Spleen (tissue), 11 donors: ENCODE measurements around the gene CRIP2. TPM values are rescaled to one million over a fixed set of nuclear protein-coding genes. Genes with fewer than 3 reads are reported as not detected.

ENCODE experiments used
- DNase-seq: peaks from one replicate; pipeline ENCODE4 v3.0.0-alpha.2; 2020
- H3K27ac ChIP-seq, 8 donors: fragments of 200-600 bp; sonication (generic) in 7 of 8; 1 replicate in 4 of 8; 2 replicates in 4 of 8; pipeline versions ENCODE4 v1.5.0 to v1.8.0; 2016 to 2021; ENCODE audit warnings: inconsistent platforms in 4 of 8, mild to moderate bottlenecking in 4 of 8, moderate library complexity in 1 of 8
- H3K27me3 ChIP-seq, 7 donors: fragments of 200-600 bp; sonication (generic) in 6 of 7; replicated peaks in 1 of 7; 1 replicate in 4 of 7; 2 replicates in 3 of 7; pipeline versions ENCODE4 v1.5.0 to v1.8.0; 2016 to 2021; ENCODE audit warnings: inconsistent platforms in 3 of 7, mild to moderate bottlenecking in 1 of 7
- H3K36me3 ChIP-seq, 6 donors: fragments of 200-600 bp; sonication (generic) in 5 of 6; 1 replicate in 4 of 6; 2 replicates in 2 of 6; pipeline versions ENCODE4 v1.5.0 to v1.8.0; 2016 to 2021; ENCODE audit warnings: inconsistent platforms in 2 of 6
- H3K4me1 ChIP-seq, 6 donors: fragments of 200-600 bp; sonication (generic) in 5 of 6; 1 replicate in 3 of 6; 2 replicates in 3 of 6; pipeline versions ENCODE4 v1.5.0 to v1.8.0; 2016 to 2021; ENCODE audit warnings: inconsistent platforms in 3 of 6
- H3K4me3 ChIP-seq, 8 donors: fragments of 200-600 bp; sonication (generic) in 7 of 8; 1 replicate in 4 of 8; 2 replicates in 4 of 8; pipeline versions ENCODE4 v1.5.0 to v1.8.0; 2016 to 2021; ENCODE audit warnings: inconsistent platforms in 4 of 8, mild to moderate bottlenecking in 4 of 8, moderate library complexity in 2 of 8
- H3K9me3 ChIP-seq, 8 donors: fragments of 200-600 bp; sonication (generic) in 7 of 8; 1 replicate in 4 of 8; 2 replicates in 4 of 8; pipeline versions ENCODE4 v1.5.0 to v1.8.0; 2016 to 2021; ENCODE audit warnings: inconsistent platforms in 4 of 8
- CTCF ChIP-seq, 11 experiments: fragments of 200-600 bp in 7 of 11; fragments of 450-650 bp in 4 of 11; sonication (generic) in 4 of 11; IDR thresholded peaks in 8 of 11; conservative IDR thresholded peaks in 3 of 11; 1 replicate in 7 of 11; 2 replicates in 4 of 11; pipeline versions ENCODE4 v1.4.0 to v1.8.0; 2016 to 2021; ENCODE audit warnings: antibody characterized with exemption in 11 of 11, inconsistent platforms in 4 of 11, mild to moderate bottlenecking in 1 of 11
- POLR2A ChIP-seq, 3 donors: fragments of 450-650 bp; IDR thresholded peaks; one replicate each; pipeline ENCODE4 v1.5.1; 2017; ENCODE audit warnings: antibody characterized with exemption in 3 of 3, mild to moderate bottlenecking in 1 of 3
- POLR2AphosphoS5 ChIP-seq, 3 donors: sonication (generic); formaldehyde crosslinking; IDR thresholded peaks; one replicate each; pipeline ENCODE4 v1.5.1; 2017; ENCODE audit warnings: antibody characterized with exemption in 3 of 3
- WGBS, 5 donors: extraction: QIAGEN DNeasy Blood & Tissue Kit in 3 of 5; methylation state at CpG; one replicate each; pipeline versions ENCODE4 v1.1.5 to v1.1.7; 2013 to 2018; 5-methylcytosine and 5-hydroxymethylcytosine counted together
- intact Hi-C: fragments of 100-400 bp; cut with DNase I; formaldehyde crosslinking; loops from one replicate; pipeline ENCODE4 v1.15.0; 2023; ENCODE audit warnings: low total_unique reads
- polyA plus RNA-seq, 3 donors: library from polyadenylated mRNA; stranded (reverse); fragments of 200-250 nt; gene quantifications; one replicate each; pipeline ENCODE4 v1.2.1, GENCODE V29; 2013
- total RNA-seq, 7 donors: library from RNA; depleted of rRNA in 3 of 7; stranded (reverse); fragments of >200 nt in 3 of 7; fragmentation: NEBNext Ultra II Directional in 4 of 7; extraction: Animal tissue kit (Norgen Biotek cat#: 25700) in 4 of 7; gene quantifications; one replicate each; pipeline versions ENCODE4 v1.1.0 to v1.2.1, GENCODE V29; 2016 to 2021
- donor health status: healthy with polysubstance abuse.
- donor health status: DM: no; HTN: no; CAD: no; lungs with moderate emphysema.
- donor health status: DM: no; HTN: no; CAD: no.
- donor health status: Bipolar disorder and iron deficiency.
- donor health status: healthy.
- donor health status: DM: no; HTN: no; CAD: no.
- donor health status: DM: yes; HTN: yes; CAD: no.

CRIP2 gene
- total and polyA plus RNA-seq, 10 donors = 68.6 to 181 (median 111) TPM

- Histone ChIP-seq H3K4me1 (peaks cover 42 to 91% (median 88%) of the 10 kb centered on the region in 6 donors), H3K4me3 (peak overlapping the region; percentile 30 to 95 (median 51)), H3K36me3 (peaks cover 0 to 4% (median 0%) of the 10 kb centered on the region in 6 donors), H3K9me3 (no peaks in the 10 kb centered on the region), H3K27ac (peak overlapping the region; percentile 64 to 95 (median 88)), H3K27me3 (peaks cover 0 to 36% (median 3%) of the 10 kb centered on the region in 7 donors)
- TF ChIP-seq POLR2A (IDR thresholded peaks at IDR 0.05) = no peak
- no peak for TF ChIP-seq CTCF (IDR thresholded peaks at IDR 0.05 in 8 of 11, conservative IDR thresholded peaks at IDR 0.05 in 3 of 11)
- peak; percentile 51 to 74 (median 60) for TF ChIP-seq POLR2AphosphoS5 (IDR thresholded peaks at IDR 0.05)
- WGBS, 5 donors = 0 to 3% (median 2%) methylated on average over 26 to 48 of the region's 48 CpGs
- intact Hi-C loops = loop anchor here (5.0 kb wide), 1 partner anchor 115 kb away; no protein-coding TSS in a partner anchor
- DNase-seq = peak; percentile 95
These were observed 12.9 kb downstream of the CRIP2 start for GRCh38 chr14:105487449-105487985.

- no peak for DNase-seq
- WGBS, 5 donors = 60 to 73% (median 63%) methylated on average over 10 to 26 of the region's 26 CpGs
These were observed 13.6 kb downstream of the CRIP2 start for GRCh38 chr14:105487986-105488777.

GRCh38 chr14:105488781-105489541 is 14.3 kb downstream of the CRIP2 start:
- H3K9me3 ChIP-seq = no peaks in the 10 kb centered on the region
- 69 to 81% (median 76%) methylated on average over 15 to 20 of the region's 20 CpGs for WGBS, 5 donors
- intact Hi-C loops = loop anchor here (5.0 kb wide), 1 partner anchor 117 kb away; no protein-coding TSS in a partner anchor
- peak overlapping the region in 4 of 8 donors; percentile 68 to 97 (median 88) for H3K4me3 ChIP-seq
- DNase-seq = no peak
- H3K4me1 ChIP-seq = peaks cover 40 to 81% (median 74%) of the 10 kb centered on the region in 6 donors
- TF ChIP-seq POLR2A (IDR thresholded peaks at IDR 0.05) (no peak), POLR2AphosphoS5 (IDR thresholded peaks at IDR 0.05) (no peak), CTCF (IDR thresholded peaks at IDR 0.05 in 8 of 11, conservative IDR thresholded peaks at IDR 0.05 in 3 of 11) (no peak)
- H3K36me3 ChIP-seq = peaks cover 0 to 18% (median 0%) of the 10 kb centered on the region in 6 donors
- H3K27ac ChIP-seq = peak overlapping the region in 7 of 8 donors; percentile 86 to 95 (median 92)
- peaks cover 0 to 36% (median 3%) of the 10 kb centered on the region in 7 donors for H3K27me3 ChIP-seq

More at GRCh38 chr14:105487986-105488777, 13.6 kb downstream of the CRIP2 start:
- TF ChIP-seq POLR2A (IDR thresholded peaks at IDR 0.05) (no peak), CTCF (IDR thresholded peaks at IDR 0.05 in 8 of 11, conservative IDR thresholded peaks at IDR 0.05 in 3 of 11) (no peak), POLR2AphosphoS5 (IDR thresholded peaks at IDR 0.05) (no peak)
- intact Hi-C loops = loop anchor here (5.0 kb wide), 1 partner anchor 116 kb away; no protein-coding TSS in a partner anchor
- Histone ChIP-seq H3K4me3 (peak overlapping the region; percentile 30 to 95 (median 51)), H3K9me3 (no peaks in the 10 kb centered on the region), H3K4me1 (peaks cover 40 to 89% (median 82%) of the 10 kb centered on the region in 6 donors), H3K27me3 (peaks cover 0 to 36% (median 3%) of the 10 kb centered on the region in 7 donors), H3K27ac (peak overlapping the region; percentile 64 to 95 (median 88)), H3K36me3 (peaks cover 0 to 11% (median 0%) of the 10 kb centered on the region in 6 donors)
